Activated CD8-positive, alpha-beta memory T cell treated with anti-CD3 and anti-CD28 coated beads for 48 hours (primary cell): ENCODE results near the gene USP24.
"Not testable (repeated sequence)": the region's sequence is repeated elsewhere in the genome, so short reads cannot be mapped to it uniquely, and the experiment has no call there.

Experiments used
- DNase-seq, 3 experiments: peaks; one replicate each; pipeline ENCODE4 v3.0.0-alpha.2; 2020; ENCODE audit warnings: low read depth in 2 of 3, low spot score in 2 of 3

The USP24 gene

GRCh38 chr1:55197099-55197498 is 18.1 kb downstream of the USP24 start:
- DNase-seq, result no peak

- DNase-seq, result no peak
Measured at GRCh38 chr1:55196433-55197035, 18.6 kb downstream of the USP24 start.

GRCh38 chr1:55195521-55196233 is 19.5 kb downstream of the USP24 start:
- no peak for DNase-seq

- DNase-seq, result no peak
Measured at GRCh38 chr1:55194851-55195250, 20.3 kb downstream of the USP24 start.

- no peak for DNase-seq
Measured at GRCh38 chr1:55192093-55192492, 23.1 kb downstream of the USP24 start.

GRCh38 chr1:55191219-55191952 is 23.8 kb downstream of the USP24 start:
- DNase-seq, result not testable (repeated sequence)

- no peak for DNase-seq
Measured at GRCh38 chr1:55190109-55190508, 25.1 kb downstream of the USP24 start.

- DNase-seq, result no peak
Measured at GRCh38 chr1:55188909-55189308, 26.3 kb downstream of the USP24 start.

GRCh38 chr1:55185832-55186231 is 29.3 kb downstream of the USP24 start:
- no peak for DNase-seq

GRCh38 chr1:55184859-55185258 is 30.3 kb downstream of the USP24 start:
- no peak for DNase-seq

GRCh38 chr1:55181666-55182065 is 33.5 kb downstream of the USP24 start:
- DNase-seq, result no peak

GRCh38 chr1:55180075-55180670 is 35.0 kb downstream of the USP24 start:
- DNase-seq, result no peak

- no peak for DNase-seq
Measured at GRCh38 chr1:55179177-55179835, 35.9 kb downstream of the USP24 start.

GRCh38 chr1:55172687-55173086 is 42.5 kb downstream of the USP24 start:
- DNase-seq, result no peak

- DNase-seq, result no peak
Measured at GRCh38 chr1:55172272-55172671, 42.9 kb downstream of the USP24 start.

- DNase-seq, result no peak
Measured at GRCh38 chr1:55171694-55172093, 43.5 kb downstream of the USP24 start.

- no peak for DNase-seq
Measured at GRCh38 chr1:55170426-55170825, 44.7 kb downstream of the USP24 start.

- no peak for DNase-seq
Measured at GRCh38 chr1:55169126-55169525, 46.0 kb downstream of the USP24 start.

GRCh38 chr1:55168353-55168752 is 46.8 kb downstream of the USP24 start:
- no peak for DNase-seq

GRCh38 chr1:55167224-55167871 is 47.8 kb downstream of the USP24 start:
- DNase-seq, result no peak

- DNase-seq, result no peak
Measured at GRCh38 chr1:55164906-55165305, 50.3 kb downstream of the USP24 start.
